ENCODE data around the gene EEF2K.

The EEF2K gene

DNA sequence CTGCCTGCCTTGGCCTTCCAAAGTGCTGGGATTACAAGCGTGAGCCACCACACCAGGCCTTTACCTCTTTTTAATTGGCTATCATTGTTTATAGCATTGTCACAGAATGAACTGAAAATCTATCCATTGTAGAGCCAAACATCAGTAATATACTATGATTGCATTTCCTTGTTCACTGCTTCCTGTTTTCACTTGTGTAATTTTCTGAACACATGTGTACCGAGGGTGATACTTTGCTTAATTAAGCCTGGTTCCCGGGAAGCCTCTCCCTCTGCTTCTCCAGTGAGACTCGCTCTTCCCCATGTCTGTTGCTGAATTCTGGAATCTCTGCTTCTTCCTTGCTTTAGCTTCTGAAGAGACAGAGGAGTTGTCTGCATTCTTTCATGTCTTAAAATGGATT, 124.2 kb downstream of the EEF2K start:
- TF ChIP-seq, protein P1, sequence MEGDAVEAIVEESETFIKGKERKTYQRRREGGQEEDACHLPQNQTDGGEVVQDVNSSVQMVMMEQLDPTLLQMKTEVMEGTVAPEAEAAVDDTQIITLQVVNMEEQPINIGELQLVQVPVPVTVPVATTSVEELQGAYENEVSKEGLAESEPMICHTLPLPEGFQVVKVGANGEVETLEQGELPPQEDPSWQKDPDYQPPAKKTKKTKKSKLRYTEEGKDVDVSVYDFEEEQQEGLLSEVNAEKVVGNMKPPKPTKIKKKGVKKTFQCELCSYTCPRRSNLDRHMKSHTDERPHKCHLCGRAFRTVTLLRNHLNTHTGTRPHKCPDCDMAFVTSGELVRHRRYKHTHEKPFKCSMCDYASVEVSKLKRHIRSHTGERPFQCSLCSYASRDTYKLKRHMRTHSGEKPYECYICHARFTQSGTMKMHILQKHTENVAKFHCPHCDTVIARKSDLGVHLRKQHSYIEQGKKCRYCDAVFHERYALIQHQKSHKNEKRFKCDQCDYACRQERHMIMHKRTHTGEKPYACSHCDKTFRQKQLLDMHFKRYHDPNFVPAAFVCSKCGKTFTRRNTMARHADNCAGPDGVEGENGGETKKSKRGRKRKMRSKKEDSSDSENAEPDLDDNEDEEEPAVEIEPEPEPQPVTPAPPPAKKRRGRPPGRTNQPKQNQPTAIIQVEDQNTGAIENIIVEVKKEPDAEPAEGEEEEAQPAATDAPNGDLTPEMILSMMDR (IDR thresholded peaks at IDR 0.05; ENCODE audit: low read depth, low read length, missing control alignments): no peak
- no peak overlapping the region for H3K4me3 ChIP-seq (replicated peaks; ENCODE audit: low read depth, low read length)
- DNase-seq (ENCODE audit: extremely low read depth, low read depth): no peak

DNA sequence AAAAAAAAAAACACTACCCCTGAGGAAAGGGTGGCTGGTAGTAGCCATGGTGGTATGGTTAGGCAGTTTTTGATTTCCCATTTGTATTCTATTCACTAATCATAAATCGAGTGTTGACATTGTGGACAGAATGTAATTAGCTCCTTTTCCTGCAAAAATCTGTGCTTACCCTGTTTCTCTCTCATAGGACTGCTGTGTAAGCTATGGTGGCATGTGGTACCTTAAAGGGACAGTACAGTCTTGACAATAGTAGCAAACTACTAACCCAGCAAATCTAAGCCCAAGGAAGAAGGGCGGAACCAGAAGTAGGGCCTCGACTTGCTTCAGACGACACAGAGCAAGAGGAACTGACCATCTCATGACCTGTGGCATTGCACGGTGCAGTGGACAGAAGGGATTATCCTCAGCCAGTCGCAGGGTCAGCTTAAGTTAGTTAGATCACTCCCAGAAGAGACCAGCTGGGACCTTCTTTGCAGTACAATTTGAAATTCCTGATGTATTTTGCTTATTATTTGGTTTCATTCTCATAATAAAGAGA, 127.4 kb downstream of the EEF2K start:
- TF ChIP-seq, protein P1 (IDR thresholded peaks at IDR 0.05; ENCODE audit: low read depth, low read length, missing control alignments): no peak
- H3K4me3 ChIP-seq (replicated peaks; ENCODE audit: low read depth, low read length): no peak overlapping the region
- DNase-seq (ENCODE audit: extremely low read depth, low read depth): no peak

GRCh38 chr16:22335668-22336246, 129.7 kb downstream of the EEF2K start:
- no peak for DNase-seq (ENCODE audit: extremely low read depth, low read depth)
- TF ChIP-seq, protein P1 (IDR thresholded peaks at IDR 0.05; ENCODE audit: low read depth, low read length, missing control alignments): no peak
- no peak overlapping the region for H3K4me3 ChIP-seq (replicated peaks; ENCODE audit: low read depth, low read length)

DNA sequence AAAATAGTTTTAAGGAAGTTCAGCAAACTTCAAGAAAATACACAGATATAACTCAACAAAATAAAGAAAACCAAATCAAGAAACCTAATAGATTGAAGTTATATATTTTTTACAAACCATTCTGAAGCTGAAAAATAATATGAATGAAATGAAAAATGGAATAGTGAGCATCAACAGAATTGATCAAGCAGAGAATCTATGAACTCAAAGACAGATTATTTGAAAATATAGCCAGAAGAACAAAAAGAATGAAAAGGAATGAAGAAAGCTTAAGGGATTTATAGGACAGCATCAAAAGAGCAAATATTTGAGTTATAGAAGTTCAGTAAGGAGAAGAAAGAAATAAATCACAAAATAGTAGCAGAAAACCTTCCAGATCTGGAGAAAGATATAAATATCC, 130.5 kb downstream of the EEF2K start:
- TF ChIP-seq, protein P1 (IDR thresholded peaks at IDR 0.05; ENCODE audit: low read depth, low read length, missing control alignments): no peak
- DNase-seq (ENCODE audit: extremely low read depth, low read depth): no peak
- no peak overlapping the region for H3K4me3 ChIP-seq (replicated peaks; ENCODE audit: low read depth, low read length)

- no peak overlapping the region for H3K4me3 ChIP-seq (replicated peaks; ENCODE audit: low read depth, low read length)
- TF ChIP-seq, protein P1 (IDR thresholded peaks at IDR 0.05; ENCODE audit: low read depth, low read length, missing control alignments): no peak
- DNase-seq (ENCODE audit: extremely low read depth, low read depth): no peak
Measured at GRCh38 chr16:22337045-22337444, 131.0 kb downstream of the EEF2K start.

DNA sequence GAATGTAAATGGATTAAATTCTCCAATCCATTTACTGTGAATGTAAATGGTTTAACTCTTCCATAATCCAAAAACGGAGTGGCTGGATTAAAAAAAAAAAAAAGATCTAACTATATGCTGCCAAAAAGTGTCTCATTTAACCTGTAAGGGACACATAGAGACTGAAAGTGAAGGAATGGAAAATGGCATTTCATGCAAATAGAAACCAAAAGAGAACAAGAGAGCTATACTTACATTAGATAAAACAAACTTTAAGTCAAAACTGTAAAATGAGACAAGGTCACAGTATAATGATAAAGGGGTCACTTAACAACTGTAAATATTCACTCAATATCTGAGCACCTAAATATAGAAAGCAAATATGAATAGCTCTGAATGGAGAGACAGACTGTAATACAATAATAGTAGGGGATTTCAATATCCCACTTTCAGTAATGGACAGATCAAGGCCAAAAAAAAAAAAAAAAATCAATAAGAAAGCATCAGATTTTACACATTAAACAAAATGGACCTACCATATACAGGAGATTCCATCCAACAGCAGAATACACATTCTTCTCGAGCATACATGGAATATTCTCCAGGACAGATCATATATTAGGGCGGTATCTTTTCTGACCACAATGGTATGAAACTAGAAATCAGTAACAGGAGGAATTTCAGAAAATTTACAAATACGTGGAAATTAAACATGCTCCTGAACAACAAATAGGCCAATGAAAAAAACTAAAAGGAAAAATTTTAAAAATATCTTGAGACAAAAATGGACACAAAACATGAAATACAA, 132.0 kb downstream of the EEF2K start:
- DNase-seq (ENCODE audit: extremely low read depth, low read depth): no peak
- no peak overlapping the region for H3K4me3 ChIP-seq (replicated peaks; ENCODE audit: low read depth, low read length)
- TF ChIP-seq, protein P1 (IDR thresholded peaks at IDR 0.05; ENCODE audit: low read depth, low read length, missing control alignments): no peak
